ENCODE measurements around the gene EFHD1. TPM values are rescaled to one million over a fixed set of nuclear protein-coding genes. Genes with fewer than 3 reads are reported as not detected.

The EFHD1 gene
- total RNA-seq, 1 donor from 2014 or later = 1.6 TPM

GRCh38 chr2:232615339-232615738 is 18.1 kb upstream of the EFHD1 start:
- no peaks in the 10 kb centered on the region for H3K4me1 Mint-ChIP-seq (ENCODE audit: unreplicated experiment)
- no peak for DNase-seq (ENCODE audit: low spot score)
- no peak for TF ChIP-seq CTCF (IDR thresholded peaks at IDR 0.05; ENCODE audit: unreplicated experiment)
- H3K27me3 Mint-ChIP-seq (ENCODE audit: unreplicated experiment) = no peaks in the 10 kb centered on the region
- no peaks in the 10 kb centered on the region for H3K9me3 Mint-ChIP-seq (ENCODE audit: unreplicated experiment)
- no peak overlapping the region for H3K27ac Mint-ChIP-seq (ENCODE audit: unreplicated experiment)
- no peaks in the 10 kb centered on the region for H3K36me3 Mint-ChIP-seq (ENCODE audit: low read depth, unreplicated experiment)
- no peak overlapping the region for H3K4me3 Mint-ChIP-seq (ENCODE audit: unreplicated experiment)

- Mint-ChIP-seq H3K27ac (ENCODE audit: unreplicated experiment) (no peak overlapping the region), H3K4me1 (ENCODE audit: unreplicated experiment) (peaks cover 6% of the 10 kb centered on the region), H3K9me3 (ENCODE audit: unreplicated experiment) (no peaks in the 10 kb centered on the region), H3K4me3 (ENCODE audit: unreplicated experiment) (no peak overlapping the region), H3K36me3 (ENCODE audit: low read depth, unreplicated experiment) (no peaks in the 10 kb centered on the region), H3K27me3 (ENCODE audit: unreplicated experiment) (no peaks in the 10 kb centered on the region)
- no peak for DNase-seq (ENCODE audit: low spot score)
- TF ChIP-seq CTCF (IDR thresholded peaks at IDR 0.05; ENCODE audit: unreplicated experiment) = no peak
Observed at GRCh38 chr2:232621186-232621585, 12.2 kb upstream of the EFHD1 start.

- no peaks in the 10 kb centered on the region for H3K27me3 Mint-ChIP-seq (ENCODE audit: unreplicated experiment)
- no peak overlapping the region for H3K4me3 Mint-ChIP-seq (ENCODE audit: unreplicated experiment)
- no peak overlapping the region for H3K27ac Mint-ChIP-seq (ENCODE audit: unreplicated experiment)
- H3K4me1 Mint-ChIP-seq (ENCODE audit: unreplicated experiment) = peaks cover 6% of the 10 kb centered on the region
- no peaks in the 10 kb centered on the region for H3K36me3 Mint-ChIP-seq (ENCODE audit: low read depth, unreplicated experiment)
- TF ChIP-seq CTCF (IDR thresholded peaks at IDR 0.05; ENCODE audit: unreplicated experiment) = no peak
- H3K9me3 Mint-ChIP-seq (ENCODE audit: unreplicated experiment) = no peaks in the 10 kb centered on the region
- no peak for DNase-seq (ENCODE audit: low spot score)
Observed at GRCh38 chr2:232622563-232622962, 10.8 kb upstream of the EFHD1 start.

- H3K36me3 Mint-ChIP-seq (ENCODE audit: low read depth, unreplicated experiment) = no peaks in the 10 kb centered on the region
- no peak for DNase-seq (ENCODE audit: low spot score)
- no peak overlapping the region for H3K27ac Mint-ChIP-seq (ENCODE audit: unreplicated experiment)
- peaks cover 6% of the 10 kb centered on the region for H3K4me1 Mint-ChIP-seq (ENCODE audit: unreplicated experiment)
- no peaks in the 10 kb centered on the region for H3K27me3 Mint-ChIP-seq (ENCODE audit: unreplicated experiment)
- no peak overlapping the region for H3K4me3 Mint-ChIP-seq (ENCODE audit: unreplicated experiment)
- H3K9me3 Mint-ChIP-seq (ENCODE audit: unreplicated experiment) = no peaks in the 10 kb centered on the region
- TF ChIP-seq CTCF (IDR thresholded peaks at IDR 0.05; ENCODE audit: unreplicated experiment) = no peak
Observed at GRCh38 chr2:232623768-232624765, 9.3 kb upstream of the EFHD1 start.

- Mint-ChIP-seq H3K9me3 (ENCODE audit: unreplicated experiment) (no peaks in the 10 kb centered on the region), H3K36me3 (ENCODE audit: low read depth, unreplicated experiment) (no peaks in the 10 kb centered on the region), H3K4me1 (ENCODE audit: unreplicated experiment) (peaks cover 6% of the 10 kb centered on the region), H3K27ac (ENCODE audit: unreplicated experiment) (no peak overlapping the region), H3K27me3 (ENCODE audit: unreplicated experiment) (peaks cover 2% of the 10 kb centered on the region), H3K4me3 (ENCODE audit: unreplicated experiment) (no peak overlapping the region)
- DNase-seq (ENCODE audit: low spot score) = no peak
- no peak for TF ChIP-seq CTCF (IDR thresholded peaks at IDR 0.05; ENCODE audit: unreplicated experiment)
Observed at GRCh38 chr2:232626584-232626983, 6.8 kb upstream of the EFHD1 start.
